Measurements from ENCODE around the gene ITPRIPL1.

- TF ChIP-seq, protein P1, sequence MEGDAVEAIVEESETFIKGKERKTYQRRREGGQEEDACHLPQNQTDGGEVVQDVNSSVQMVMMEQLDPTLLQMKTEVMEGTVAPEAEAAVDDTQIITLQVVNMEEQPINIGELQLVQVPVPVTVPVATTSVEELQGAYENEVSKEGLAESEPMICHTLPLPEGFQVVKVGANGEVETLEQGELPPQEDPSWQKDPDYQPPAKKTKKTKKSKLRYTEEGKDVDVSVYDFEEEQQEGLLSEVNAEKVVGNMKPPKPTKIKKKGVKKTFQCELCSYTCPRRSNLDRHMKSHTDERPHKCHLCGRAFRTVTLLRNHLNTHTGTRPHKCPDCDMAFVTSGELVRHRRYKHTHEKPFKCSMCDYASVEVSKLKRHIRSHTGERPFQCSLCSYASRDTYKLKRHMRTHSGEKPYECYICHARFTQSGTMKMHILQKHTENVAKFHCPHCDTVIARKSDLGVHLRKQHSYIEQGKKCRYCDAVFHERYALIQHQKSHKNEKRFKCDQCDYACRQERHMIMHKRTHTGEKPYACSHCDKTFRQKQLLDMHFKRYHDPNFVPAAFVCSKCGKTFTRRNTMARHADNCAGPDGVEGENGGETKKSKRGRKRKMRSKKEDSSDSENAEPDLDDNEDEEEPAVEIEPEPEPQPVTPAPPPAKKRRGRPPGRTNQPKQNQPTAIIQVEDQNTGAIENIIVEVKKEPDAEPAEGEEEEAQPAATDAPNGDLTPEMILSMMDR (IDR thresholded peaks at IDR 0.05): no peak
- TF ChIP-seq POLR2AphosphoS5 (IDR thresholded peaks at IDR 0.05; ENCODE audit: insufficient read depth in 1 of 2, low read depth in 1 of 2): no peak
Measured at GRCh38 chr2:96320326-96320725, 4.8 kb upstream of the ITPRIPL1 start.

All from vagina (tissue), 2 donors.